ENCODE data around the gene RPL3. TPM values are rescaled to one million over a fixed set of nuclear protein-coding genes. Genes with fewer than 3 reads are reported as not detected.

Gene RPL3
- total RNA-seq, 1 experiment from 2014 or later = 3,009 TPM

DNA sequence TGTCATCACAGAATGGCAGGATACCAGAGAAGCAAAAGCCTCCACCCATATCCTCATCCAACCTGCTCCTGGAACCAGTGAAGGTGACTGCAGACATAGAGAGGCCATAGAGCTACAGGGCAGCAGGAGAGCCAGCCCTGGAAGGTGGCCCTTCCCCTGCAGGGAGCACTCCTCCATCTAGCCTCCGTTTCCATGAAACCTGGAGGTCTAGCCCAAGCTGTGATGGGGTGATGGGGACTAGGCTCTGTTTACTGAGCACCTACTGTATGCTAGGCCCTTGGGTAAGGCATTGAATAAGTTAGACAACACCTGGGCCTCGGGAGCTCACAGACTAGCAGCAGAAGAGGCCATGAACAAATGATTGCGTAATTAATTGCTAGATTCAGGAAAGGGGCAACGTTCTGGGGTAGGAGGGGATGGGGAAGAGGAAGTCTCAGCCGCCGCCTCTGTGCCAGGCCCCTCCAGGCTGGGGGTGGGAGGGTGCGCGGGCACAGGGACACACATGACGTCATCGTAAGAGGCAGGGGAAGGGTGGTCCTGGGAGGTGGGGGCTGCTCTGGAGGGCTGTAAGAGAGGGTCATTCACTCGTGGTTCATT, 29.6 kb upstream of the RPL3 start:
- TF ChIP-seq, protein P1, sequence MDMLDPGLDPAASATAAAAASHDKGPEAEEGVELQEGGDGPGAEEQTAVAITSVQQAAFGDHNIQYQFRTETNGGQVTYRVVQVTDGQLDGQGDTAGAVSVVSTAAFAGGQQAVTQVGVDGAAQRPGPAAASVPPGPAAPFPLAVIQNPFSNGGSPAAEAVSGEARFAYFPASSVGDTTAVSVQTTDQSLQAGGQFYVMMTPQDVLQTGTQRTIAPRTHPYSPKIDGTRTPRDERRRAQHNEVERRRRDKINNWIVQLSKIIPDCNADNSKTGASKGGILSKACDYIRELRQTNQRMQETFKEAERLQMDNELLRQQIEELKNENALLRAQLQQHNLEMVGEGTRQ (CRISPR knock-in tag; IDR thresholded peaks at IDR 0.05) = no peak
- TF ChIP-seq CBFB (CRISPR knock-in tag; IDR thresholded peaks at IDR 0.05; ENCODE audit: low read depth) (no peak), FOXJ3 (CRISPR knock-in tag; IDR thresholded peaks at IDR 0.05; ENCODE audit: borderline replicate concordance) (no peak), ZNF232 (CRISPR knock-in tag; IDR thresholded peaks at IDR 0.05) (no peak), CREM (CRISPR knock-in tag; IDR thresholded peaks at IDR 0.05) (no peak), ZNF671 (CRISPR knock-in tag; IDR thresholded peaks at IDR 0.05) (no peak), TEAD1 (CRISPR knock-in tag; IDR thresholded peaks at IDR 0.05) (no peak), ZNF423 (CRISPR knock-in tag; IDR thresholded peaks at IDR 0.05) (no peak), ZNF219 (CRISPR knock-in tag; IDR thresholded peaks at IDR 0.05; ENCODE audit: borderline replicate concordance) (no peak), MXD4 (CRISPR knock-in tag; IDR thresholded peaks at IDR 0.05; ENCODE audit: borderline replicate concordance) (no peak), MYBL2 (CRISPR knock-in tag; IDR thresholded peaks at IDR 0.05) (no peak)
- TF ChIP-seq, protein P2, sequence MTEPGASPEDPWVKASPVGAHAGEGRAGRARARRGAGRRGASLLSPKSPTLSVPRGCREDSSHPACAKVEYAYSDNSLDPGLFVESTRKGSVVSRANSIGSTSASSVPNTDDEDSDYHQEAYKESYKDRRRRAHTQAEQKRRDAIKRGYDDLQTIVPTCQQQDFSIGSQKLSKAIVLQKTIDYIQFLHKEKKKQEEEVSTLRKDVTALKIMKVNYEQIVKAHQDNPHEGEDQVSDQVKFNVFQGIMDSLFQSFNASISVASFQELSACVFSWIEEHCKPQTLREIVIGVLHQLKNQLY (CRISPR knock-in tag; IDR thresholded peaks at IDR 0.05) = no peak
- TF ChIP-seq, protein P3, sequence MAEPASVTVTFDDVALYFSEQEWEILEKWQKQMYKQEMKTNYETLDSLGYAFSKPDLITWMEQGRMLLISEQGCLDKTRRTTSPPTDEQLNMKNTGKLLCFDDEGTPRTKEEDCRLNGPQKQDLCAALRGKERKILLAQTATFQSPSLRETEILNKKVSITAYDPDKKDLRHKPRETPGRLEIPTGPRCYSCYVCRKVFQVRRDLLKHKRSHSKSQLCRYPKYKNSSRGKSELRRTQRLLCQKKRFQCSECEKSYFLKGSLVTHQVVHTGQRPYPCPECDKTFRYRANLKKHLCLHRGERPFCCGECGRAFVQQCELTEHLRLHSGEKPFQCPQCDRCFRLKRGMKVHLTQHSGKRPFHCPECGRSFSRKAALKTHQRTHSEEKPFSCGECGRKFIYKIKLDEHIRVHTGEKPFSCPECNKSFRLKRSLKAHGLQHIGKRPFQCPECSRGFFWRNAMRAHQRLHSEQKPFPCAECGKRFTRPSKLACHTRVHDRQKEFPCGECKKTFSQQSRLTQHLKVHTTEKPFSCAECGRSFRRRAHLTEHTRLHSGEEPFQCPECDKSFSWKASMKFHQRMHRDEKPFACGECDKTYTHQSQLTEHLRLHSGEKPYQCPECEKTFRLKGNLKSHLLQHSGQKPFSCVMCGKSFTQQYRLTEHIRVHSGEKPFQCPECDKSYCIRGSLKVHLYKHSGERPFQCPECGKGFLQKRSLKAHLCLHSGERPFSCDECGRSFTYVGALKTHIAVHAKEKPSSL (CRISPR knock-in tag; conservative IDR thresholded peaks at IDR 0.05) = no peak
- TF ChIP-seq, protein P4, sequence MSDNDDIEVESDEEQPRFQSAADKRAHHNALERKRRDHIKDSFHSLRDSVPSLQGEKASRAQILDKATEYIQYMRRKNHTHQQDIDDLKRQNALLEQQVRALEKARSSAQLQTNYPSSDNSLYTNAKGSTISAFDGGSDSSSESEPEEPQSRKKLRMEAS (CRISPR knock-in tag; IDR thresholded peaks at IDR 0.05) = no peak
- TF ChIP-seq, protein P5, sequence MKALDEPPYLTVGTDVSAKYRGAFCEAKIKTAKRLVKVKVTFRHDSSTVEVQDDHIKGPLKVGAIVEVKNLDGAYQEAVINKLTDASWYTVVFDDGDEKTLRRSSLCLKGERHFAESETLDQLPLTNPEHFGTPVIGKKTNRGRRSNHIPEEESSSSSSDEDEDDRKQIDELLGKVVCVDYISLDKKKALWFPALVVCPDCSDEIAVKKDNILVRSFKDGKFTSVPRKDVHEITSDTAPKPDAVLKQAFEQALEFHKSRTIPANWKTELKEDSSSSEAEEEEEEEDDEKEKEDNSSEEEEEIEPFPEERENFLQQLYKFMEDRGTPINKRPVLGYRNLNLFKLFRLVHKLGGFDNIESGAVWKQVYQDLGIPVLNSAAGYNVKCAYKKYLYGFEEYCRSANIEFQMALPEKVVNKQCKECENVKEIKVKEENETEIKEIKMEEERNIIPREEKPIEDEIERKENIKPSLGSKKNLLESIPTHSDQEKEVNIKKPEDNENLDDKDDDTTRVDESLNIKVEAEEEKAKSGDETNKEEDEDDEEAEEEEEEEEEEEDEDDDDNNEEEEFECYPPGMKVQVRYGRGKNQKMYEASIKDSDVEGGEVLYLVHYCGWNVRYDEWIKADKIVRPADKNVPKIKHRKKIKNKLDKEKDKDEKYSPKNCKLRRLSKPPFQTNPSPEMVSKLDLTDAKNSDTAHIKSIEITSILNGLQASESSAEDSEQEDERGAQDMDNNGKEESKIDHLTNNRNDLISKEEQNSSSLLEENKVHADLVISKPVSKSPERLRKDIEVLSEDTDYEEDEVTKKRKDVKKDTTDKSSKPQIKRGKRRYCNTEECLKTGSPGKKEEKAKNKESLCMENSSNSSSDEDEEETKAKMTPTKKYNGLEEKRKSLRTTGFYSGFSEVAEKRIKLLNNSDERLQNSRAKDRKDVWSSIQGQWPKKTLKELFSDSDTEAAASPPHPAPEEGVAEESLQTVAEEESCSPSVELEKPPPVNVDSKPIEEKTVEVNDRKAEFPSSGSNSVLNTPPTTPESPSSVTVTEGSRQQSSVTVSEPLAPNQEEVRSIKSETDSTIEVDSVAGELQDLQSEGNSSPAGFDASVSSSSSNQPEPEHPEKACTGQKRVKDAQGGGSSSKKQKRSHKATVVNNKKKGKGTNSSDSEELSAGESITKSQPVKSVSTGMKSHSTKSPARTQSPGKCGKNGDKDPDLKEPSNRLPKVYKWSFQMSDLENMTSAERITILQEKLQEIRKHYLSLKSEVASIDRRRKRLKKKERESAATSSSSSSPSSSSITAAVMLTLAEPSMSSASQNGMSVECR (CRISPR knock-in tag; IDR thresholded peaks at IDR 0.05; ENCODE audit: borderline replicate concordance) = no peak
- TF ChIP-seq, protein P6, sequence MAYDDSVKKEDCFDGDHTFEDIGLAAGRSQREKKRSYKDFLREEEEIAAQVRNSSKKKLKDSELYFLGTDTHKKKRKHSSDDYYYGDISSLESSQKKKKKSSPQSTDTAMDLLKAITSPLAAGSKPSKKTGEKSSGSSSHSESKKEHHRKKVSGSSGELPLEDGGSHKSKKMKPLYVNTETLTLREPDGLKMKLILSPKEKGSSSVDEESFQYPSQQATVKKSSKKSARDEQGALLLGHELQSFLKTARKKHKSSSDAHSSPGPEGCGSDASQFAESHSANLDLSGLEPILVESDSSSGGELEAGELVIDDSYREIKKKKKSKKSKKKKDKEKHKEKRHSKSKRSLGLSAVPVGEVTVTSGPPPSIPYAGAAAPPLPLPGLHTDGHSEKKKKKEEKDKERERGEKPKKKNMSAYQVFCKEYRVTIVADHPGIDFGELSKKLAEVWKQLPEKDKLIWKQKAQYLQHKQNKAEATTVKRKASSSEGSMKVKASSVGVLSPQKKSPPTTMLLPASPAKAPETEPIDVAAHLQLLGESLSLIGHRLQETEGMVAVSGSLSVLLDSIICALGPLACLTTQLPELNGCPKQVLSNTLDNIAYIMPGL (CRISPR knock-in tag; IDR thresholded peaks at IDR 0.05) = no peak
- TF ChIP-seq, protein P7, sequence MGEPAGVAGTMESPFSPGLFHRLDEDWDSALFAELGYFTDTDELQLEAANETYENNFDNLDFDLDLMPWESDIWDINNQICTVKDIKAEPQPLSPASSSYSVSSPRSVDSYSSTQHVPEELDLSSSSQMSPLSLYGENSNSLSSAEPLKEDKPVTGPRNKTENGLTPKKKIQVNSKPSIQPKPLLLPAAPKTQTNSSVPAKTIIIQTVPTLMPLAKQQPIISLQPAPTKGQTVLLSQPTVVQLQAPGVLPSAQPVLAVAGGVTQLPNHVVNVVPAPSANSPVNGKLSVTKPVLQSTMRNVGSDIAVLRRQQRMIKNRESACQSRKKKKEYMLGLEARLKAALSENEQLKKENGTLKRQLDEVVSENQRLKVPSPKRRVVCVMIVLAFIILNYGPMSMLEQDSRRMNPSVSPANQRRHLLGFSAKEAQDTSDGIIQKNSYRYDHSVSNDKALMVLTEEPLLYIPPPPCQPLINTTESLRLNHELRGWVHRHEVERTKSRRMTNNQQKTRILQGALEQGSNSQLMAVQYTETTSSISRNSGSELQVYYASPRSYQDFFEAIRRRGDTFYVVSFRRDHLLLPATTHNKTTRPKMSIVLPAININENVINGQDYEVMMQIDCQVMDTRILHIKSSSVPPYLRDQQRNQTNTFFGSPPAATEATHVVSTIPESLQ (CRISPR knock-in tag; IDR thresholded peaks at IDR 0.05) = no peak
- no peak for DNase-seq (ENCODE audit: low spot score)
- Mint-ChIP-seq H3K4me1 (peaks cover 31% of the 10 kb centered on the region), H3K4me3 (peak overlapping the region; percentile 83), H3K27ac (no peak overlapping the region), H3K36me3 (no peaks in the 10 kb centered on the region), H3K9me3 (no peaks in the 10 kb centered on the region), H3K27me3 (ENCODE audit: low read depth) (peaks cover 7% of the 10 kb centered on the region)
- peak; percentile 12 for ATAC-seq
- ChIA-PET POLR2A (interaction anchor here (1.1 to 1.2 kb wide), 2 partner anchors 30 to 171 kb away, joined by 3 to 5 read pairs; partner anchors contain the start of genes ATF4 and RPL3), CTCF (interaction anchor here (0.9 to 3.3 kb wide), 7 partner anchors 16 to 479 kb away, joined by 3 to 20 read pairs (median 3); partner anchors contain the start of gene TAB1)
